OCI-LY7 (cell line): Measurements from ENCODE around the gene MSH3.
"Not testable (repeated sequence)": the region's sequence is repeated elsewhere in the genome, so short reads cannot be mapped to it uniquely, and the experiment has no call there.

Experiments used
- CTCF ChIP-seq: fragments of 200-600 bp; sonication (generic); conservative IDR thresholded peaks from 2 replicates; pipeline ENCODE4 v1.5.1; 2014; ENCODE audit warnings: mild to moderate bottlenecking, antibody characterized with exemption, low read length, moderate library complexity, mixed read lengths
- EZH2phosphoT487 ChIP-seq: fragments of 200-600 bp; sonication (generic); IDR thresholded peaks from 2 replicates; pipeline ENCODE4 v1.6.1; 2018; ENCODE audit warnings: low read depth, borderline replicate concordance, mild to moderate bottlenecking, mixed run types, antibody characterized with exemption, low read length, moderate library complexity, mixed read lengths

- TF ChIP-seq CTCF, EZH2phosphoT487: not testable (repeated sequence)
Observed at GRCh38 chr5:80883390-80883789, 228.9 kb downstream of the MSH3 start.
